ENCODE measurements around the gene CD99. TPM values are rescaled to one million over a fixed set of nuclear protein-coding genes. Genes with fewer than 3 reads are reported as not detected.

The CD99 gene
- polyA plus RNA-seq, 10 donors = 188 to 386 (median 280) TPM

Other genes with a start within 250 kb of the CD99 start
- 10 to 100 TPM; 10.2 to 14.4 (median 12.9) TPM for gene DHRSX, start 190.3 kb upstream of the CD99 start, polyA plus RNA-seq (ENCODE audit: insufficient read length in 10 of 10)
- 10 to 100 TPM; 17.0 to 29.2 (median 23.2) TPM for gene ZBED1, start 190.3 kb upstream of the CD99 start, polyA plus RNA-seq (ENCODE audit: insufficient read length in 10 of 10)
- 1 to 10 TPM; 1.0 to 3.3 (median 1.7) TPM for gene XG, start 60.7 kb downstream of the CD99 start, polyA plus RNA-seq (ENCODE audit: insufficient read length in 10 of 10)
- gene GYG2, start 137.6 kb downstream of the CD99 start, polyA plus RNA-seq (ENCODE audit: insufficient read length in 10 of 10) = 1 to 10 TPM; 2.3 to 5.7 (median 3.6) TPM
- gene ARSD, start 238.0 kb downstream of the CD99 start, polyA plus RNA-seq (ENCODE audit: insufficient read length in 10 of 10) = 10 to 100 TPM in 3 of 10 donors, 1 to 10 TPM in 7; 6.7 to 11.0 (median 8.7) TPM

Data from muscle of back (tissue), 10 donors.